H9 (cell line): ENCODE data around the gene OPA3. TPM values are rescaled to one million over a fixed set of nuclear protein-coding genes. Genes with fewer than 3 reads are reported as not detected.
"Not testable (repeated sequence)": the region's sequence is repeated elsewhere in the genome, so short reads cannot be mapped to it uniquely, and the experiment has no call there.

Source experiments
- DNase-seq: peaks from one replicate; pipeline ENCODE4 v3.0.0-alpha.2; 2017
- H2AFZ ChIP-seq: one replicate; pipeline ENCODE4 v1.6.1; 2013; ENCODE audit warnings: mild to moderate bottlenecking, low read length, control low read depth, moderate library complexity
- H2AK5ac ChIP-seq: 2 replicates; pipeline ENCODE4 v1.6.1; 2013; ENCODE audit warnings: low read length, control low read depth, mixed read lengths; ENCODE audit not compliant: insufficient read length
- H2BK120ac ChIP-seq: one replicate; pipeline ENCODE4 v1.6.1; 2013; ENCODE audit warnings: low read depth, mild to moderate bottlenecking, low read length, control low read depth, inconsistent platforms; ENCODE audit not compliant: poor library complexity, severe bottlenecking
- H2BK12ac ChIP-seq: 2 replicates; pipeline ENCODE4 v1.6.1; 2013; ENCODE audit warnings: low read length, control low read depth, mixed read lengths, low read depth; ENCODE audit not compliant: insufficient read length
- H2BK15ac ChIP-seq: 2 replicates; pipeline ENCODE4 v1.6.1; 2013; ENCODE audit warnings: low read depth, low read length, control low read depth
- H2BK20ac ChIP-seq: one replicate; pipeline ENCODE4 v1.6.1; 2013; ENCODE audit warnings: low read depth, mild to moderate bottlenecking, low read length, control low read depth, inconsistent platforms; ENCODE audit not compliant: poor library complexity, severe bottlenecking
- H2BK5ac ChIP-seq: 2 replicates; pipeline ENCODE4 v1.6.1; 2013; ENCODE audit warnings: low read length, control low read depth, mixed read lengths; ENCODE audit not compliant: insufficient read length
- H3K14ac ChIP-seq: 2 replicates; pipeline ENCODE4 v1.6.1; 2013; ENCODE audit warnings: low read length, control low read depth; ENCODE audit not compliant: insufficient read depth
- H3K18ac ChIP-seq: 2 replicates; pipeline ENCODE4 v1.6.1; 2013; ENCODE audit warnings: low read depth, mild to moderate bottlenecking, mixed read lengths, low read length, control low read depth; ENCODE audit not compliant: insufficient read length
- H3K23ac ChIP-seq: 2 replicates; pipeline ENCODE4 v1.6.1; 2013; ENCODE audit warnings: low read length, control low read depth, mixed read lengths, low read depth; ENCODE audit not compliant: insufficient read length
- H3K23me2 ChIP-seq: 2 replicates; pipeline ENCODE4 v1.6.1; 2013; ENCODE audit warnings: low read depth, mild to moderate bottlenecking, mixed read lengths, low read length, control low read depth; ENCODE audit not compliant: insufficient read length, poor library complexity, severe bottlenecking
- H3K27ac ChIP-seq: 2 replicates; pipeline ENCODE4 v1.5.1; 2013; ENCODE audit warnings: low read length, control low read depth, mixed read lengths, low read depth; ENCODE audit not compliant: insufficient read length
- H3K27me3 ChIP-seq: 2 replicates; pipeline ENCODE4 v1.6.1; 2013; ENCODE audit warnings: low read length, control low read depth, inconsistent platforms; ENCODE audit not compliant: insufficient read depth
- H3K4ac ChIP-seq: 2 replicates; pipeline ENCODE4 v1.6.1; 2013; ENCODE audit warnings: low read depth, mild to moderate bottlenecking, control low read depth, inconsistent platforms, low read length, moderate library complexity
- H3K4me1 ChIP-seq: 2 replicates; pipeline ENCODE4 v1.6.1; 2013; ENCODE audit warnings: low read length, control low read depth, inconsistent platforms; ENCODE audit not compliant: insufficient read depth
- H3K4me2 ChIP-seq: 2 replicates; pipeline ENCODE4 v1.6.1; 2013; ENCODE audit warnings: low read length, control low read depth, mixed read lengths; ENCODE audit not compliant: insufficient read length, insufficient read depth
- H3K56ac ChIP-seq: 2 replicates; pipeline ENCODE4 v1.6.1; 2013; ENCODE audit warnings: low read depth, mild to moderate bottlenecking, mixed read lengths, low read length, control low read depth; ENCODE audit not compliant: insufficient read length
- H3K79me1 ChIP-seq: 2 replicates; pipeline ENCODE4 v1.6.1; 2013; ENCODE audit warnings: low read depth, mild to moderate bottlenecking, moderate library complexity, low read length, control low read depth, inconsistent platforms; ENCODE audit not compliant: insufficient read depth, poor library complexity, severe bottlenecking
- H3K79me2 ChIP-seq: 2 replicates; pipeline ENCODE4 v1.6.1; 2013; ENCODE audit warnings: low read length, control low read depth, inconsistent platforms; ENCODE audit not compliant: insufficient read depth
- H3K9ac ChIP-seq: 2 replicates; pipeline ENCODE4 v1.6.1; 2013; ENCODE audit warnings: low read length, control low read depth, mixed read lengths; ENCODE audit not compliant: insufficient read length; ENCODE audit errors: extremely low read depth
- H3K9me3 ChIP-seq: one replicate; pipeline ENCODE4 v1.6.1; 2013; ENCODE audit warnings: low read depth, low read length, inconsistent platforms; ENCODE audit not compliant: control insufficient read depth
- H3T11ph ChIP-seq: one replicate; pipeline ENCODE4 v1.6.1; 2013; ENCODE audit warnings: mild to moderate bottlenecking, low read length, control low read depth, inconsistent platforms
- H4K20me1 ChIP-seq: one replicate; pipeline ENCODE4 v1.6.1; 2013; ENCODE audit not compliant: control insufficient read depth, insufficient read length, insufficient read depth
- H4K5ac ChIP-seq: 2 replicates; pipeline ENCODE4 v1.6.1; 2013; ENCODE audit warnings: low read depth, mild to moderate bottlenecking, mixed read lengths, low read length, control low read depth; ENCODE audit not compliant: insufficient read length
- H4K8ac ChIP-seq: replicated peaks from 2 replicates; pipeline ENCODE4 v1.6.1; 2013; ENCODE audit warnings: low read length, control low read depth, mixed read lengths, low read depth; ENCODE audit not compliant: insufficient read length
- H4K91ac ChIP-seq: 2 replicates; pipeline ENCODE4 v1.6.1; 2013; ENCODE audit warnings: low read depth, mild to moderate bottlenecking, moderate library complexity, mixed read lengths, low read length, control low read depth; ENCODE audit not compliant: insufficient read length
- H3K27ac Mint-ChIP-seq, 3 experiments: 2 replicates in 2 of 3; 3 replicates in 1 of 3; pipeline ENCODE4 v1.8.0; 2020 to 2021; ENCODE audit warnings: mixed read lengths in 3 of 3, mild to moderate bottlenecking in 1 of 3, moderate library complexity in 1 of 3
- H3K27me3 Mint-ChIP-seq: 2 replicates; pipeline ENCODE4 v1.8.0; 2021; ENCODE audit warnings: low read depth, mild to moderate bottlenecking, moderate library complexity, mixed read lengths
- H3K36me3 Mint-ChIP-seq, 3 experiments: 2 replicates in 2 of 3; 3 replicates in 1 of 3; pipeline ENCODE4 v1.8.0; 2020 to 2021; ENCODE audit warnings: low read depth in 3 of 3, mixed read lengths in 3 of 3; ENCODE audit not compliant: insufficient read depth in 1 of 3
- H3K4me1 Mint-ChIP-seq, 2 experiments: 2 replicates each; pipeline ENCODE4 v1.8.0; 2020; ENCODE audit warnings: mixed read lengths in 2 of 2
- H3K4me3 Mint-ChIP-seq, 2 experiments: 2 replicates in 1 of 2; 3 replicates in 1 of 2; pipeline ENCODE4 v1.8.0; 2020 to 2021; ENCODE audit warnings: mild to moderate bottlenecking in 2 of 2, mixed read lengths in 2 of 2, moderate library complexity in 1 of 2
- H3K9me3 Mint-ChIP-seq, 2 experiments: 2 replicates in 1 of 2; 3 replicates in 1 of 2; pipeline ENCODE4 v1.8.0; 2020; ENCODE audit warnings: mild to moderate bottlenecking in 2 of 2, mixed read lengths in 2 of 2, moderate library complexity in 1 of 2
- WGBS: extraction: QIAGEN DNeasy Blood & Tissue Kit; methylation state at CpG from one replicate; pipeline ENCODE4 v1.1.7; 2013; ENCODE audit warnings: missing lambda C conversion rate, low lambda C conversion rate, mixed read lengths; ENCODE audit not compliant: insufficient read length; ENCODE audit errors: extremely low coverage; 5-methylcytosine and 5-hydroxymethylcytosine counted together
- total RNA-seq: library from RNA; stranded (reverse); gene quantifications from 2 replicates; pipeline ENCODE4 v1.2.1, GENCODE V29; 2021
- TF ChIP-seq, protein P1 (sequence below): fragments of 200-600 bp; sonication (generic); conservative IDR thresholded peaks from 3 replicates; pipeline ENCODE4 v1.8.0; 2021; ENCODE audit warnings: antibody characterized with exemption, mild to moderate bottlenecking

OPA3 gene
- total RNA-seq, 1 experiment from 2014 or later, result 13.0 TPM

DNA sequence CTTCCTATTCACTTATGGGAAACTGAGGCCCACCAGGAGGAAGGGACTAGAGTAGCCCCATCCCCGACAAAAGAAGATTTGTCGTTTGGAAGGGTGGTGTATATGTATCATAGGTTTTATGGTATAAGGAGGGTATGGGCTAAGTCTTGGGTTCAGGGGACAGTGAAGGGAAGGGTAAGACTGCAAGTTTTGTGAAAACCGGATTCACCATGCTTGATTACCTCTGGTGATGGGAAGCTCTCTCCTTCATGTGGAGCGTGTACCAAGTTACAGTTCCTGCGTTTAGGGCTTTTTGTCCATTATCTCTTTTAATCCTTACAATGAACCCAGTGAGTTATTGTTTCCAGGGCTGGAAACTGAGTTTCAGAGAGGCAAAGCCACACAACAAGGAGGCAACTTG lies 73.5 kb downstream of the OPA3 start:
- 0 out of 5 replicates have a peak overlapping the region, but pooled peaks of 1 of the 2 experiments have one; percentile 2 for H3K4me3 Mint-ChIP-seq
- peaks cover 19% of the 10 kb centered on the region for H3K23me2 ChIP-seq
- no peaks in the 10 kb centered on the region for H4K20me1 ChIP-seq

DNA sequence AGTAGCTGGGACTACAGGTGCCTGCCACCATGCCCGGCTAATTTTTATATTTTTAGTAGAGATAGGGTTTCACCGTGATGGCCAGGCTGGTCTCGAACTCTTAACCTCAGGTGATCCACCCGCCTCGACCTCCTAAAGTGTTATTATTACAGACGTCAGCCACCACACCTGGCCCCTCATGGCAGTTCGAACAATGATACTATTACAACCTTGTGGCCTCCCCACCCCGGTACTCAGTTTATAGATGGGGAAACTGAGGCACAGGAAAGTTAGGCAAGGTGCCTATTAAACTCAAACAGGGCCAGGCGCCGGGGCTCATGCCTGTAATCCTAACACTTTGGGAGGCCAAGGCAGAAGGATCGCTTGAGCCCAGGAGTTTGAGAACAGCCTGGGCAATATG lies 74.2 kb downstream of the OPA3 start:
- H2BK120ac ChIP-seq, H3K4me2 ChIP-seq, H3K9ac ChIP-seq, H3K23ac ChIP-seq, H3K18ac ChIP-seq, H3K14ac ChIP-seq, H3K27me3 ChIP-seq, H3K27ac Mint-ChIP-seq, H3K27ac ChIP-seq, H4K5ac ChIP-seq, H3K56ac ChIP-seq, H2BK12ac ChIP-seq, H4K8ac ChIP-seq, H3K27me3 Mint-ChIP-seq, H2BK5ac ChIP-seq, H4K20me1 ChIP-seq, H3K9me3 ChIP-seq, H2BK20ac ChIP-seq, H3T11ph ChIP-seq, H3K9me3 Mint-ChIP-seq, H4K91ac ChIP-seq, H2AFZ ChIP-seq, H2AK5ac ChIP-seq, H2BK15ac ChIP-seq, H3K4ac ChIP-seq, DNase-seq, H3K4me1 ChIP-seq: not testable (repeated sequence)
- Mint-ChIP-seq H3K4me1 (peaks cover 20 to 26% of the 10 kb centered on the region in 2 experiments), H3K36me3 (peaks cover 5 to 27% (median 12%) of the 10 kb centered on the region in 3 experiments), H3K4me3 (peak overlapping the region; percentile 81 to 90; a peak in 3 of 5 replicates)
- WGBS, result no CpG with 5 or more reads among the region's 11 CpGs
- Histone ChIP-seq H3K79me1 (peaks cover 24% of the 10 kb centered on the region), H3K79me2 (peaks cover 47% of the 10 kb centered on the region; the same call in 1 of the 2 replicates), H3K23me2 (peaks cover 20% of the 10 kb centered on the region)

More for the DNA sequence above, 73.5 kb downstream of the OPA3 start:
- no peak for DNase-seq
- no peak overlapping the region for H3K56ac ChIP-seq
- no peak overlapping the region for H2BK15ac ChIP-seq
- TF ChIP-seq, protein P1, sequence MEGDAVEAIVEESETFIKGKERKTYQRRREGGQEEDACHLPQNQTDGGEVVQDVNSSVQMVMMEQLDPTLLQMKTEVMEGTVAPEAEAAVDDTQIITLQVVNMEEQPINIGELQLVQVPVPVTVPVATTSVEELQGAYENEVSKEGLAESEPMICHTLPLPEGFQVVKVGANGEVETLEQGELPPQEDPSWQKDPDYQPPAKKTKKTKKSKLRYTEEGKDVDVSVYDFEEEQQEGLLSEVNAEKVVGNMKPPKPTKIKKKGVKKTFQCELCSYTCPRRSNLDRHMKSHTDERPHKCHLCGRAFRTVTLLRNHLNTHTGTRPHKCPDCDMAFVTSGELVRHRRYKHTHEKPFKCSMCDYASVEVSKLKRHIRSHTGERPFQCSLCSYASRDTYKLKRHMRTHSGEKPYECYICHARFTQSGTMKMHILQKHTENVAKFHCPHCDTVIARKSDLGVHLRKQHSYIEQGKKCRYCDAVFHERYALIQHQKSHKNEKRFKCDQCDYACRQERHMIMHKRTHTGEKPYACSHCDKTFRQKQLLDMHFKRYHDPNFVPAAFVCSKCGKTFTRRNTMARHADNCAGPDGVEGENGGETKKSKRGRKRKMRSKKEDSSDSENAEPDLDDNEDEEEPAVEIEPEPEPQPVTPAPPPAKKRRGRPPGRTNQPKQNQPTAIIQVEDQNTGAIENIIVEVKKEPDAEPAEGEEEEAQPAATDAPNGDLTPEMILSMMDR, result no peak
- no peak overlapping the region for H3T11ph ChIP-seq
- H3K4me1 ChIP-seq, result no peaks in the 10 kb centered on the region; the same call in 1 of the 2 replicates
- no peak overlapping the region for H2BK5ac ChIP-seq
- no peak overlapping the region for H2BK20ac ChIP-seq
- no peak overlapping the region for H3K27ac ChIP-seq
- no peak overlapping the region for H3K23ac ChIP-seq
- no peak overlapping the region for H2AK5ac ChIP-seq
- H3K9me3 Mint-ChIP-seq, result no peaks in the 10 kb centered on the region; a peak in 1 of 5 replicates
- peaks cover 16 to 21% of the 10 kb centered on the region in 2 experiments for H3K4me1 Mint-ChIP-seq
- no peak overlapping the region for H4K91ac ChIP-seq
- H4K8ac ChIP-seq, result no peak overlapping the region
- no peak overlapping the region for H3K18ac ChIP-seq
- no peak overlapping the region for H3K27ac Mint-ChIP-seq
- no peak overlapping the region for H2AFZ ChIP-seq
- no peak overlapping the region for H3K4me2 ChIP-seq
- peaks cover 24% of the 10 kb centered on the region for H3K79me1 ChIP-seq
- H4K5ac ChIP-seq, result no peak overlapping the region
- no peak overlapping the region for H2BK120ac ChIP-seq
- H3K27me3 Mint-ChIP-seq, result no peaks in the 10 kb centered on the region; the same call in 1 of the 2 replicates
- no peak overlapping the region for H2BK12ac ChIP-seq
- no peak overlapping the region for H3K9ac ChIP-seq
- no peak overlapping the region for H3K4ac ChIP-seq
- H3K14ac ChIP-seq, result no peak overlapping the region
- H3K27me3 ChIP-seq, result no peaks in the 10 kb centered on the region
- no peaks in the 10 kb centered on the region for H3K9me3 ChIP-seq
- WGBS, result no CpG with 5 or more reads among the region's 5 CpGs
- peaks cover 7 to 30% (median 12%) of the 10 kb centered on the region in 3 experiments for H3K36me3 Mint-ChIP-seq
- peaks cover 48% of the 10 kb centered on the region; the same call in 1 of the 2 replicates for H3K79me2 ChIP-seq
